Neural crest cell (in vitro differentiated cells): ENCODE data around the gene SLC39A9. TPM values are rescaled to one million over a fixed set of nuclear protein-coding genes. Genes with fewer than 3 reads are reported as not detected.
A peak's percentile ranks its signal among the peaks of the same experiment; 100 is the strongest.

Experiments used
- DNase-seq: peaks from one replicate; pipeline ENCODE4 v3.0.0; 2021; ENCODE audit warnings: low read depth, mixed read lengths, low spot score
- H3K27ac Mint-ChIP-seq: one replicate; pipeline ENCODE4 v1.8.0; 2021; ENCODE audit warnings: mild to moderate bottlenecking, mixed read lengths; ENCODE audit not compliant: unreplicated experiment
- H3K27me3 Mint-ChIP-seq: 2 replicates; pipeline ENCODE4 v1.8.0; 2021; ENCODE audit warnings: low read depth, mild to moderate bottlenecking, mixed read lengths
- H3K36me3 Mint-ChIP-seq: 2 replicates; pipeline ENCODE4 v1.8.0; 2021; ENCODE audit warnings: low read depth, mild to moderate bottlenecking, mixed read lengths
- H3K4me1 Mint-ChIP-seq: 2 replicates; pipeline ENCODE4 v1.8.0; 2021; ENCODE audit warnings: mixed read lengths
- H3K4me3 Mint-ChIP-seq: one replicate; pipeline ENCODE4 v1.8.0; 2021; ENCODE audit warnings: mild to moderate bottlenecking, mixed read lengths
- H3K9me3 Mint-ChIP-seq: 2 replicates; pipeline ENCODE4 v1.8.0; 2021; ENCODE audit warnings: mixed read lengths
- CTCF ChIP-seq: fragments of 200-600 bp; sonication (generic); conservative IDR thresholded peaks from 2 replicates; pipeline ENCODE4 v1.5.0; 2021; ENCODE audit warnings: antibody characterized with exemption, mild to moderate bottlenecking
- total RNA-seq: library from RNA; stranded (reverse); gene quantifications from 2 replicates; pipeline ENCODE4 v1.2.1, GENCODE V29; 2021

The SLC39A9 gene
- total RNA-seq, 1 donor from 2014 or later = 53.4 TPM

DNA sequence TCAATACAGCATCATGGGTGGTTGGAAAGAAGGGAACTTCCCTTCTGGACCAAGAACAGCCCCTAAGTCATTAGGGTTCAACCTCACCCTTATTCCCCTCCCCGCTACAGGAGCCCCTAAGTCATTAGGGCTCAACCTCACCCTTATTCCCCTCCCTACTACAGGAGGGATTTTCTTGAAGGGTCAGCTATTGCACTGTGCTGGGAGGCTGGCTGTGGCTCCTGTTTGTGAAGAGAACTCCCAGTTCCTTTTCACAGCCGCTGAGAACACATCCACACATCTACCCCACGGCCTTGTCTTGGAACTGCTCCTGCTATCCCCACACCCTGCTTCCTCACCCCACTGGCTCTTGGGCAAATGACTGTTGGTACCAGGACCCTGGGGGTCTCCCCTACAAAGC lies 45.3 kb upstream of the SLC39A9 start:
- Mint-ChIP-seq H3K4me3 (no peak overlapping the region), H3K27me3 (no peaks in the 10 kb centered on the region), H3K4me1 (peaks cover 14% of the 10 kb centered on the region), H3K27ac (peak overlapping the region; percentile 84), H3K36me3 (no peaks in the 10 kb centered on the region), H3K9me3 (no peaks in the 10 kb centered on the region)
- DNase-seq = no peak
- no peak for TF ChIP-seq CTCF

GRCh38 chr14:69354383-69355153 lies 43.9 kb upstream of the SLC39A9 start:
- no peaks in the 10 kb centered on the region for H3K36me3 Mint-ChIP-seq

GRCh38 chr14:69355154-69355597 lies 43.3 kb upstream of the SLC39A9 start:
- Mint-ChIP-seq H3K4me1 (peaks cover 14% of the 10 kb centered on the region), H3K36me3 (no peaks in the 10 kb centered on the region), H3K27ac (no peak overlapping the region), H3K9me3 (no peaks in the 10 kb centered on the region), H3K4me3 (no peak overlapping the region), H3K27me3 (no peaks in the 10 kb centered on the region)
- TF ChIP-seq CTCF = no peak
- DNase-seq = no peak

More at GRCh38 chr14:69354383-69355153, 43.9 kb upstream of the SLC39A9 start:
- no peak for DNase-seq
- Mint-ChIP-seq H3K27me3 (no peaks in the 10 kb centered on the region), H3K9me3 (no peaks in the 10 kb centered on the region), H3K4me3 (no peak overlapping the region), H3K4me1 (peaks cover 14% of the 10 kb centered on the region), H3K27ac (peak overlapping the region; percentile 89)
- no peak for TF ChIP-seq CTCF

DNA sequence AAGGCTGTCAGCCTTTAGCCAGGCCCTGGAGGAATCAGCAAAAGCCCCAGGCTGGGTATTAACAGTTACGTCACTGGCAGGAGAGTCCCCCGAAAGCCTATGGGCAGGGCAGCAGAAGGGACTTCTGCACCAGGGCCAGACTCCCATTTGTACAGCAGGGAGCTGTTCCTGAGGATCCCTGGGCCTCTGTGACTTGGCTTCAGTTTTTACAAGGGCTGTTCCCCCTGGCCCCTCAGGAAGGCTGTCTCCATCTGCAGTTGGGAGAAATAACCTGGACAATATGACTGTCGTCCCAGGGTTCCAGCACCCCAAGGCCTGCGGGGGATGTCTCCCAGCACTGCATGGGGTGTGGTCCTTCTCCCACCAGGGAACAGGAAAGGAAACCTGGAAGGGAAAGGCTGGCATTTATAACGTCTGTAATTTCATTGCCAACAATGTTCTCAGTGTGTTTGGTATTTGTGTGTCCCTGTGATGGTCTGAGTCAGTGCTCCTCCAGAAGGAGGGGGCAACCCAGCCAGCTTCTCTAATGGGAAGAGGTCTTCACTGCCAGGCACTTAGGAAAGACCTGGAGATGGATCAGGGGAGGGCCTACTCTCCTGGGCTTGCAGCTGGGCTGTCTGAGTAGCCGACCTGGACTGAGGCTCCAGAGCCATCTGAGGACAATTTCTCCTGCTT lies 42.7 kb upstream of the SLC39A9 start:
- TF ChIP-seq CTCF = no peak
- Mint-ChIP-seq H3K4me1 (peaks cover 14% of the 10 kb centered on the region), H3K36me3 (no peaks in the 10 kb centered on the region), H3K4me3 (no peak overlapping the region), H3K27ac (no peak overlapping the region), H3K9me3 (no peaks in the 10 kb centered on the region), H3K27me3 (no peaks in the 10 kb centered on the region)
- no peak for DNase-seq

GRCh38 chr14:69356903-69357543 lies 41.5 kb upstream of the SLC39A9 start:
- TF ChIP-seq CTCF = no peak
- Mint-ChIP-seq H3K27ac (no peak overlapping the region), H3K36me3 (no peaks in the 10 kb centered on the region)

More at GRCh38 chr14:69356903-69357543, 41.5 kb upstream of the SLC39A9 start:
- Mint-ChIP-seq H3K27me3 (no peaks in the 10 kb centered on the region), H3K9me3 (no peaks in the 10 kb centered on the region), H3K4me3 (no peak overlapping the region), H3K4me1 (peaks cover 9% of the 10 kb centered on the region)
- no peak for DNase-seq
